Transverse colon (tissue), 4 donors: ENCODE data around the gene PAQR4. TPM values are rescaled to one million over a fixed set of nuclear protein-coding genes. Genes with fewer than 3 reads are reported as not detected.

Experiments used
- DNase-seq: peaks from one replicate; pipeline ENCODE4 v3.0.0-alpha.2; 2019
- H3K27ac ChIP-seq, 4 donors: fragments of 200-600 bp; sonication (generic); 2 replicates each; pipeline ENCODE4 v1.5.1; 2016 to 2018; ENCODE audit warnings: inconsistent platforms in 4 of 4
- H3K27me3 ChIP-seq: fragments of 200-600 bp; sonication (generic); 2 replicates; pipeline ENCODE4 v1.5.1; 2017; ENCODE audit warnings: inconsistent platforms
- H3K36me3 ChIP-seq, 4 donors: fragments of 200-600 bp; sonication (generic); 2 replicates each; pipeline ENCODE4 v1.5.1; 2017 to 2019; ENCODE audit warnings: inconsistent platforms in 4 of 4
- H3K4me1 ChIP-seq, 4 donors: fragments of 200-600 bp; sonication (generic); 2 replicates each; pipeline ENCODE4 v1.5.1; 2017 to 2020; ENCODE audit warnings: inconsistent platforms in 4 of 4
- H3K4me3 ChIP-seq, 4 donors: fragments of 200-600 bp; sonication (generic); 1 replicate in 1 of 4; 2 replicates in 3 of 4; pipeline versions ENCODE4 v1.5.1 to v1.6.1; 2017 to 2019; ENCODE audit warnings: inconsistent platforms in 4 of 4
- H3K9me3 ChIP-seq, 2 donors: fragments of 200-600 bp; sonication (generic); 2 replicates each; pipeline ENCODE4 v1.5.1; 2017 to 2019; ENCODE audit warnings: inconsistent platforms in 2 of 2
- CTCF ChIP-seq, 5 experiments: fragments of 200-600 bp in 3 of 5; fragments of 450-650 bp in 2 of 5; sonication (generic) in 3 of 5; IDR thresholded peaks; 1 replicate in 2 of 5; 2 replicates in 3 of 5; pipeline ENCODE4 v1.5.1; 2016 to 2017; ENCODE audit warnings: antibody characterized with exemption in 5 of 5, inconsistent platforms in 3 of 5, mild to moderate bottlenecking in 2 of 5, moderate library complexity in 1 of 5
- EP300 ChIP-seq: sonication (generic); formaldehyde crosslinking; IDR thresholded peaks from one replicate; pipeline ENCODE4 v1.6.1; 2017; ENCODE audit warnings: antibody characterized with exemption, low read depth
- POLR2A ChIP-seq: fragments of 450-650 bp; IDR thresholded peaks from one replicate; pipeline ENCODE4 v1.6.1; 2016; ENCODE audit warnings: antibody characterized with exemption, mild to moderate bottlenecking, moderate library complexity
- POLR2AphosphoS5 ChIP-seq, 3 donors: sonication (generic); formaldehyde crosslinking; IDR thresholded peaks; one replicate each; pipeline ENCODE4 v1.6.1; 2016; ENCODE audit warnings: antibody characterized with exemption in 3 of 3
- WGBS, 2 donors: methylation state at CpG; one replicate each; pipeline ENCODE4 v1.1.5; 2018; ENCODE audit warnings: low coverage in 1 of 2; 5-methylcytosine and 5-hydroxymethylcytosine counted together
- in situ Hi-C, 4 donors: fragments of 200-750 bp; cut with MboI; loops; one replicate each; pipeline versions ENCODE4 v1.15.0 to v1.15.1; 2017; ENCODE audit warnings: low sequenced_read_pairs in 3 of 4, low pct_ligation_motif_present in 1 of 4, low pct_unique_long_range_greater_than_20kb in 1 of 4
- intact Hi-C: fragments of 100-400 bp; cut with DNase I; formaldehyde crosslinking; loops from one replicate; pipeline ENCODE4 v1.15.1; 2023; ENCODE audit warnings: low total_unique reads
- total RNA-seq, 4 donors: library from RNA; depleted of rRNA; stranded (reverse); fragments of >200 nt; gene quantifications; one replicate each; pipeline ENCODE4 v1.1.0, GENCODE V29; 2016

Gene PAQR4
- total RNA-seq, 4 donors from 2014 or later = 3.0 to 5.9 (median 4.4) TPM; not detected in 1

- Histone ChIP-seq H3K9me3 (no peaks in the 10 kb centered on the region), H3K4me1 (peaks cover 0 to 8% (median 3%) of the 10 kb centered on the region in 4 donors), H3K4me3 (no peak overlapping the region), H3K27me3 (peaks cover 5% of the 10 kb centered on the region), H3K36me3 (no peaks in the 10 kb centered on the region), H3K27ac (no peak overlapping the region)
- intact Hi-C loops = no loop called here
- WGBS, 2 donors = 45% methylated on average over 9 of the region's 10 CpGs; no CpG with 5 or more reads in 1 of the 2 donors
- no peak for DNase-seq
- in situ Hi-C loops = no loop called here
- no peak for TF ChIP-seq EP300
- TF ChIP-seq POLR2A = no peak
- TF ChIP-seq CTCF (IDR thresholded peaks at IDR 0.05) = no peak
- no peak for TF ChIP-seq POLR2AphosphoS5 (IDR thresholded peaks at IDR 0.05)
These were observed 21.7 kb downstream of the PAQR4 start for GRCh38 chr16:2990891-2991290.

GRCh38 chr16:2991566-2992261 is 22.6 kb downstream of the PAQR4 start:
- H3K27me3 ChIP-seq = peaks cover 5% of the 10 kb centered on the region
- 83% methylated on average over 11 of the region's 12 CpGs; no CpG with 5 or more reads in 1 of the 2 donors for WGBS, 2 donors
- no peak overlapping the region for H3K27ac ChIP-seq
- H3K4me1 ChIP-seq = peaks cover 0 to 8% (median 3%) of the 10 kb centered on the region in 4 donors
- no peaks in the 10 kb centered on the region for H3K36me3 ChIP-seq
- in situ Hi-C loops (no loop called here), intact Hi-C loops (no loop called here)
- no peak for TF ChIP-seq CTCF (IDR thresholded peaks at IDR 0.05)
- TF ChIP-seq POLR2AphosphoS5 (IDR thresholded peaks at IDR 0.05) = no peak
- TF ChIP-seq POLR2A = no peak
- no peak for TF ChIP-seq EP300
- no peak for DNase-seq
- no peak overlapping the region for H3K4me3 ChIP-seq
- no peaks in the 10 kb centered on the region for H3K9me3 ChIP-seq

- in situ Hi-C loops (no loop called here), intact Hi-C loops (no loop called here)
- Histone ChIP-seq H3K9me3 (no peaks in the 10 kb centered on the region), H3K4me3 (no peak overlapping the region), H3K36me3 (no peaks in the 10 kb centered on the region), H3K27ac (no peak overlapping the region), H3K4me1 (peaks cover 0 to 8% (median 3%) of the 10 kb centered on the region in 4 donors), H3K27me3 (peaks cover 5% of the 10 kb centered on the region)
- no peak for DNase-seq
- WGBS, 2 donors = 88% methylated on average over 14 of the region's 14 CpGs; no CpG with 5 or more reads in 1 of the 2 donors
- TF ChIP-seq CTCF (IDR thresholded peaks at IDR 0.05) (no peak), EP300 (no peak), POLR2A (no peak)
These were observed 23.4 kb downstream of the PAQR4 start for GRCh38 chr16:2992383-2993081.

GRCh38 chr16:2996298-2996697 is 27.1 kb downstream of the PAQR4 start:
- no peak for DNase-seq
- no peak overlapping the region for H3K27ac ChIP-seq
- H3K27me3 ChIP-seq = peaks cover 4% of the 10 kb centered on the region
- in situ Hi-C loops (no loop called here), intact Hi-C loops (no loop called here)
- H3K4me1 ChIP-seq = peaks cover 0 to under 1% (median under 1%) of the 10 kb centered on the region in 4 donors
- no peak overlapping the region for H3K4me3 ChIP-seq
- TF ChIP-seq EP300 = no peak
- no peak for TF ChIP-seq CTCF (IDR thresholded peaks at IDR 0.05)
- TF ChIP-seq POLR2AphosphoS5 (IDR thresholded peaks at IDR 0.05) = no peak
- TF ChIP-seq POLR2A = no peak
- no peaks in the 10 kb centered on the region for H3K9me3 ChIP-seq
- no peaks in the 10 kb centered on the region for H3K36me3 ChIP-seq
- WGBS, 2 donors = 79 to 84% methylated on average over 7 to 10 of the region's 13 CpGs
